ENCODE measurements around the gene BAD. TPM values are rescaled to one million over a fixed set of nuclear protein-coding genes. Genes with fewer than 3 reads are reported as not detected.
A peak's percentile ranks its signal among the peaks of the same experiment; 100 is the strongest.
"Not testable (repeated sequence)": the region's sequence is repeated elsewhere in the genome, so short reads cannot be mapped to it uniquely, and the experiment has no call there.

The BAD gene
- total RNA-seq, 1 experiment from 2014 or later = 34.7 TPM

DNA sequence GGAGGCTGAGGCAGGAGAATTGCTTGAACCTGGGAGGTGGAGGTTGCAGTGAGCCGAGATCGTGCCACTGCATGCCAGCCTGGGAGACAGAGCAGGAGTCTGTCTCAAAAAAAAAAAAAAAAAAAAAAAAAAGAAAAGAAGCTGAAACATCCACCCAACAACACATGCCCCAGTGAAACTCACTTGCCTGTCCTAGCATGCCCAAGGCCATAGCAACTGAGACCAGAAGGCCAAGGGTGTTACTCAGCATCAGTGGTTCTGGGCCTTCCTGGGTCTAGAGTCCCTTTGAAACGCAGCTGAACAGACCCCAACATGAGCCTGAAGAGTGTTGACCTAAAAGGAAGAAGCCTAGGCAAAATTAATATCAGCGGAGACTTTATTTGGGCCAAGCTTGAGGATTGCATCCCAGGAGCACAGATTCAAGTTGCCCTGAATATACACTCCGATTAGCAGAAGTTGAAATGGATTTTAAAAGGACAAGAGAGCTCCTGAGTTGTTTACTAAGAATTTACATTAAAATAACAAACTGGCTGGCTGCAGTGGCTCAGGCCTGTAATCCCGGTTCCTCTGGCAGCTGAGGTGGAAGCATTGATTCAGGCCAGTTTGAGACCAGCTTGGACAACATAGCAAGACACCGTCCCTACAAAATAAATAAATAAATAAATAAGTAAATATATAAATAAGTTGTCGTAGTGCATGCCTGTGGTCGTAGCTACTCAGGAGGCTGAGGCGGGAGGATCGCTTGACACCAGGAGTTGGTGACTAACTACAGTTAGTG, 40.4 kb upstream of the BAD start:
- peaks cover 15% of the 10 kb centered on the region for H3K36me3 Mint-ChIP-seq
- POLR2A ChIA-PET = interaction anchor here (0.5 to 2.9 kb wide), 3 partner anchors 16 to 1485 kb away, joined by 3 to 11 read pairs (median 4); no protein-coding TSS in a partner anchor

GRCh38 chr11:64323984-64324383, 39.5 kb upstream of the BAD start:
- ChIA-PET POLR2A (interaction anchor here (0.6 to 2.9 kb wide), 2 partner anchors 17 to 1484 kb away, joined by 4 to 11 read pairs; no protein-coding TSS in a partner anchor), CTCF (interaction anchor here (0.8 to 4.9 kb wide), 5 partner anchors 8 to 72 kb away, joined by 3 to 48 read pairs (median 10); no protein-coding TSS in a partner anchor)
- DNase-seq (ENCODE audit: low spot score); H3K27me3 Mint-ChIP-seq (ENCODE audit: low read depth); ATAC-seq; H3K4me3 Mint-ChIP-seq; H3K9me3 Mint-ChIP-seq: not testable (repeated sequence)
- Mint-ChIP-seq H3K27ac (peak overlapping the region; percentile 77), H3K4me1 (peaks cover 11% of the 10 kb centered on the region), H3K36me3 (peaks cover 15% of the 10 kb centered on the region)

More for the DNA sequence above, 40.4 kb upstream of the BAD start:
- Mint-ChIP-seq H3K4me1 (peaks cover 7% of the 10 kb centered on the region; the same call in 1 of the 2 replicates), H3K27me3 (ENCODE audit: low read depth) (peaks cover 9% of the 10 kb centered on the region; the same call in 1 of the 2 replicates), H3K9me3 (0 out of 2 replicates have a peak, but pooled peaks cover 3% of the 10 kb centered on the region), H3K4me3 (no peak overlapping the region), H3K27ac (peak overlapping the region; percentile 89)
- TF ChIP-seq SMAD3 (CRISPR knock-in tag; IDR thresholded peaks at IDR 0.05; ENCODE audit: borderline replicate concordance) = no peak
- TF ChIP-seq ZNF423 (CRISPR knock-in tag; IDR thresholded peaks at IDR 0.05) = no peak
- TF ChIP-seq, protein P1, sequence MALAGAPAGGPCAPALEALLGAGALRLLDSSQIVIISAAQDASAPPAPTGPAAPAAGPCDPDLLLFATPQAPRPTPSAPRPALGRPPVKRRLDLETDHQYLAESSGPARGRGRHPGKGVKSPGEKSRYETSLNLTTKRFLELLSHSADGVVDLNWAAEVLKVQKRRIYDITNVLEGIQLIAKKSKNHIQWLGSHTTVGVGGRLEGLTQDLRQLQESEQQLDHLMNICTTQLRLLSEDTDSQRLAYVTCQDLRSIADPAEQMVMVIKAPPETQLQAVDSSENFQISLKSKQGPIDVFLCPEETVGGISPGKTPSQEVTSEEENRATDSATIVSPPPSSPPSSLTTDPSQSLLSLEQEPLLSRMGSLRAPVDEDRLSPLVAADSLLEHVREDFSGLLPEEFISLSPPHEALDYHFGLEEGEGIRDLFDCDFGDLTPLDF (CRISPR knock-in tag; IDR thresholded peaks at IDR 0.05) = no peak
- peak; percentile 56; the same call in 1 of the 2 replicates for TF ChIP-seq ZNF121 (CRISPR knock-in tag; IDR thresholded peaks at IDR 0.05)
- TF ChIP-seq, protein P2, sequence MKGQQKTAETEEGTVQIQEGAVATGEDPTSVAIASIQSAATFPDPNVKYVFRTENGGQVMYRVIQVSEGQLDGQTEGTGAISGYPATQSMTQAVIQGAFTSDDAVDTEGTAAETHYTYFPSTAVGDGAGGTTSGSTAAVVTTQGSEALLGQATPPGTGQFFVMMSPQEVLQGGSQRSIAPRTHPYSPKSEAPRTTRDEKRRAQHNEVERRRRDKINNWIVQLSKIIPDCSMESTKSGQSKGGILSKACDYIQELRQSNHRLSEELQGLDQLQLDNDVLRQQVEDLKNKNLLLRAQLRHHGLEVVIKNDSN (CRISPR knock-in tag; IDR thresholded peaks at IDR 0.05) = no peak
- peak; percentile 29 for ATAC-seq
- no peak for DNase-seq (ENCODE audit: low spot score)
- CTCF ChIA-PET = interaction anchor here (0.6 to 4.9 kb wide), 10 partner anchors 17 to 364 kb away, joined by 3 to 48 read pairs (median 4); no protein-coding TSS in a partner anchor

GRCh38 chr11:64323373-64323772, 38.9 kb upstream of the BAD start:
- Mint-ChIP-seq H3K36me3 (peaks cover 15% of the 10 kb centered on the region), H3K27me3 (ENCODE audit: low read depth) (peaks cover 9% of the 10 kb centered on the region; the same call in 1 of the 2 replicates), H3K4me3 (no peak overlapping the region), H3K27ac (peak overlapping the region; percentile 77; the same call in 1 of the 2 replicates), H3K9me3 (0 out of 2 replicates have a peak, but pooled peaks cover 3% of the 10 kb centered on the region), H3K4me1 (peaks cover 13% of the 10 kb centered on the region)
- ATAC-seq (no peak), DNase-seq (ENCODE audit: low spot score) (no peak)
- ChIA-PET CTCF (interaction anchor here (1.9 to 4.9 kb wide), 3 partner anchors 8 to 32 kb away, joined by 10 to 48 read pairs (median 38); no protein-coding TSS in a partner anchor), POLR2A (interaction anchor here (2.9 kb wide), 1 partner anchor 18 kb away, joined by 11 read pairs; no protein-coding TSS in a partner anchor)
- TF ChIP-seq CREB1 (CRISPR knock-in tag; IDR thresholded peaks at IDR 0.05) = no peak
- no peak for TF ChIP-seq JAZF1 (CRISPR knock-in tag; IDR thresholded peaks at IDR 0.05)
- TF ChIP-seq GTF2I (CRISPR knock-in tag; conservative IDR thresholded peaks at IDR 0.05) = no peak
- TF ChIP-seq EMX1 (CRISPR knock-in tag; IDR thresholded peaks at IDR 0.05) = no peak

DNA sequence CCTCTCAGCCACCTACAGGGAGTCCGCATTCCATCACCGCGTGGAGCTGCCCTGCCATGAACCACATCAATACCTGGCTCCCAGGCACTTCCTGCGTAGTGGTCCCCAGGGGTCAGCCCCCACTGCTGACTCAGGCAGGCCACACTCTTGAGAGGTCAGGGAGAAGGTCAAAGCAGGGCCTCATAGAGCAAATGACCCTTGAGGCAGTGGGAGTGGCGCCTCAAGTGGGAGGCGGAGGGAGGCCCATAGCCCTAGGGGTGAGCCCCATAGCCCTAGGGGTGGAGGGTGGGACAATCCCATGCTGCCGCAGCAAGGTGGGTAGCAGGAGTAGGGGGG, 38.4 kb upstream of the BAD start:
- H3K4me3 Mint-ChIP-seq = no peak overlapping the region
- no peak for DNase-seq (ENCODE audit: low spot score)
- H3K4me1 Mint-ChIP-seq = peaks cover 13% of the 10 kb centered on the region
- no peak for ATAC-seq
- CTCF ChIA-PET = interaction anchor here (1.9 to 4.9 kb wide), 3 partner anchors 9 to 33 kb away, joined by 10 to 48 read pairs (median 38); no protein-coding TSS in a partner anchor
- H3K36me3 Mint-ChIP-seq = peaks cover 15% of the 10 kb centered on the region
- TF ChIP-seq ZNF317 (CRISPR knock-in tag; IDR thresholded peaks at IDR 0.05; ENCODE audit: borderline replicate concordance, low read depth) (no peak), ZNF416 (CRISPR knock-in tag; IDR thresholded peaks at IDR 0.05) (no peak), HMGA2 (CRISPR knock-in tag; IDR thresholded peaks at IDR 0.05) (no peak), ZNF121 (CRISPR knock-in tag; IDR thresholded peaks at IDR 0.05) (no peak), NFYB (CRISPR knock-in tag; conservative IDR thresholded peaks at IDR 0.05; ENCODE audit: low read depth) (no peak), EMX1 (CRISPR knock-in tag; IDR thresholded peaks at IDR 0.05) (no peak), RELA (CRISPR knock-in tag; IDR thresholded peaks at IDR 0.05; ENCODE audit: borderline replicate concordance) (no peak), TEAD1 (CRISPR knock-in tag; IDR thresholded peaks at IDR 0.05) (no peak), ZNF138 (CRISPR knock-in tag; conservative IDR thresholded peaks at IDR 0.05) (no peak), ZNF396 (CRISPR knock-in tag; IDR thresholded peaks at IDR 0.05; ENCODE audit: borderline replicate concordance) (no peak), SOX15 (CRISPR knock-in tag; IDR thresholded peaks at IDR 0.05) (no peak), IRF2 (CRISPR knock-in tag; IDR thresholded peaks at IDR 0.05; ENCODE audit: borderline replicate concordance, low read depth) (no peak), E2F5 (CRISPR knock-in tag; IDR thresholded peaks at IDR 0.05) (no peak)
- no peak overlapping the region for H3K27ac Mint-ChIP-seq
- H3K9me3 Mint-ChIP-seq = 0 out of 2 replicates have a peak, but pooled peaks cover 3% of the 10 kb centered on the region
- H3K27me3 Mint-ChIP-seq (ENCODE audit: low read depth) = peaks cover 7% of the 10 kb centered on the region; the same call in 1 of the 2 replicates
- POLR2A ChIA-PET = interaction anchor here (2.9 kb wide), 1 partner anchor 18 kb away, joined by 11 read pairs; no protein-coding TSS in a partner anchor
